BJ (cell line): Measurements from ENCODE around the gene BSDC1. TPM values are rescaled to one million over a fixed set of nuclear protein-coding genes. Genes with fewer than 3 reads are reported as not detected.
A peak's percentile ranks its signal among the peaks of the same experiment; 100 is the strongest.
"Not testable (repeated sequence)": the region's sequence is repeated elsewhere in the genome, so short reads cannot be mapped to it uniquely, and the experiment has no call there.

Source experiments
- CTCF ChIA-PET: fragments of 350-600 bp; formaldehyde crosslinking; extraction: SDS; loops from one replicate; lab custom pipeline; 2021; ENCODE audit warnings: antibody characterized with exemption, inconsistent platforms; lab: Yijun Ruan, JAX
- POLR2A ChIA-PET: fragments of 300-600 bp; sonication (Branson Sonifier 250); formaldehyde crosslinking; extraction: SDS; loops from one replicate; lab custom pipeline; 2021; ENCODE audit warnings: antibody characterized with exemption; lab: Charles Lee
- DNase-seq: peaks from one replicate; pipeline ENCODE4 v3.0.0-alpha.2; 2011; ENCODE audit warnings: low read depth
- H3K27me3 ChIP-seq: 2 replicates; pipeline ENCODE4 v1.6.0; 2011; ENCODE audit warnings: low read length; ENCODE audit not compliant: control insufficient read depth, insufficient read depth
- H3K36me3 ChIP-seq: 2 replicates; pipeline ENCODE4 v1.5.1; 2011; ENCODE audit warnings: low read length; ENCODE audit not compliant: control insufficient read depth, insufficient read depth
- H3K4me3 ChIP-seq: 2 replicates; pipeline ENCODE4 v1.5.1; 2011; ENCODE audit warnings: low read depth, mild to moderate bottlenecking, control low read depth, low read length
- polyA minus RNA-seq: library from RNA; depleted of rRNA, polyadenylated mRNA; stranded (reverse); fragments of >200 nt; gene quantifications from 2 replicates; pipeline ENCODE4 v1.2.3, GENCODE V29; 2011; rRNA and poly(A)+ RNA removed
- polyA plus RNA-seq: library from polyadenylated mRNA; depleted of rRNA; stranded (reverse); fragments of >200 nt; gene quantifications from 2 replicates; pipeline ENCODE4 v1.2.3, GENCODE V29; 2011; rRNA removed
- TF ChIP-seq, protein P1 (sequence below): IDR thresholded peaks from 2 replicates; pipeline ENCODE4 v1.5.1; 2011; ENCODE audit warnings: low read depth, mild to moderate bottlenecking, control low read depth, inconsistent platforms, low read length, moderate library complexity; ENCODE audit not compliant: insufficient read depth

BSDC1 gene, protein sequence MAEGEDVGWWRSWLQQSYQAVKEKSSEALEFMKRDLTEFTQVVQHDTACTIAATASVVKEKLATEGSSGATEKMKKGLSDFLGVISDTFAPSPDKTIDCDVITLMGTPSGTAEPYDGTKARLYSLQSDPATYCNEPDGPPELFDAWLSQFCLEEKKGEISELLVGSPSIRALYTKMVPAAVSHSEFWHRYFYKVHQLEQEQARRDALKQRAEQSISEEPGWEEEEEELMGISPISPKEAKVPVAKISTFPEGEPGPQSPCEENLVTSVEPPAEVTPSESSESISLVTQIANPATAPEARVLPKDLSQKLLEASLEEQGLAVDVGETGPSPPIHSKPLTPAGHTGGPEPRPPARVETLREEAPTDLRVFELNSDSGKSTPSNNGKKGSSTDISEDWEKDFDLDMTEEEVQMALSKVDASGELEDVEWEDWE
- polyA plus RNA-seq (53.6 and 74.1 TPM in 2 replicates), polyA minus RNA-seq (30.0 and 30.9 TPM in 2 replicates)

DNA sequence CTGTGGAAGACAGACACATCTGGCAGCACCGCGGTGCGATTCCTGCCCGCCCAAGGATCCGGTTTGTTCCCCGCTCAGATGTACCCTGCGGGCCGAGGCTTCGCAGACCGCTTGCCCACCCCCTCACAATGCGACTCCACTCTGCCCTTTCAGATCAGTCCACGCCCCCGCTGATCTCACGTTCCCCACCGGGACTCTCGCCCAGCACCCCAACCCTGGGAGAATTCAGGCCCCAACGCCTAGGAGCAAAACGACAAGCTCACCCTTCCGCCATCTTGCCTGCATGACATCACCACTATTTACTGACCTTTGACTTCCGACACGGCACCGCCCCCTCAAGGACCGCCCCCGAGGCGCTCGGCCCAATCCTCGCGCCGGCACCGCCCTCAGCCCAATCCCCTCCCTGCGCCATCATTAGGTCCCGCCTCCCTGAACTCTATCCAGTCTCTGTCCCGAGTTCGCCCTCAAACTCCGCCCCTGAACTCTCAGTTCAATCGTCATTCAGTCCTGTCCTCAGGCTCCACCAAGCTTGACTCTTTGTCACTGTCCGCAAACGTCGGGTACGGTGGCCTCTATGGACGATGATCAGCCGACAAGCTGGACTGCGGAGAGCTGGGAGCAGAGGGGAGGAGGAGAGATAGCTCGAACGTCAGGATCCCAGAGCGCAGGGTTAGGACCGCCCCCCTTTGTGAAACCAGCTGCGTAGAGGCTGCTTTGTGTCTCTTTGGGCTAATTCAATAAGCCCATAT lies at the start of gene BSDC1:
BSDC1 (minus strand) TSS at position 301 of the 749 bp plus-strand sequence; CDS start at position 274, 27 bp downstream.
- DNase-seq = peak; percentile 91
- CTCF ChIA-PET = interaction anchor here (1.4 to 4.5 kb wide), 2 partner anchors 21 to 179 kb away, joined by 5 to 28 read pairs; no protein-coding TSS in a partner anchor

DNA sequence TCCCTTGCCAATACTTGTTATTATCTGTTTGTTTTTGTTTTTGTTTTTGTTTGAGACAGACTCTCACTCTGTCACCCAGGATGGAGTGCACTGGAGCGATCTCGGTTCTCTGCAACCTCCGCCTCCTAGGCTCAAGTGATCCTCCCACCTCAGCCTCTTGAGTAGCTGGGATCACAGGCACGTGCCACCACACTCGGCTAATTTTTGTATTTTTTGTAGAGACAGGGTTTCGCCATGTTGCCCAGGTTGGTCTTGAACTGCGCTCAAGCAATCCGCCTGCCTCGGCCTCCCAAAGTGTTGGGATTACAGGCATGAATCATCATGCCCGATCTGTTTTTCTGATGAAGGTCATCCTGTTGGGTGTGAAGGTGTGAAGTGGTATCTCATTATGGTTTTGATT lies 47.2 kb upstream of the BSDC1 start:
- DNase-seq, H3K27me3 ChIP-seq, CTCF ChIA-PET, H3K4me3 ChIP-seq, POLR2A ChIA-PET, H3K36me3 ChIP-seq: not testable (repeated sequence)

More for the DNA sequence above, at the start of gene BSDC1:
- TF ChIP-seq, protein P1, sequence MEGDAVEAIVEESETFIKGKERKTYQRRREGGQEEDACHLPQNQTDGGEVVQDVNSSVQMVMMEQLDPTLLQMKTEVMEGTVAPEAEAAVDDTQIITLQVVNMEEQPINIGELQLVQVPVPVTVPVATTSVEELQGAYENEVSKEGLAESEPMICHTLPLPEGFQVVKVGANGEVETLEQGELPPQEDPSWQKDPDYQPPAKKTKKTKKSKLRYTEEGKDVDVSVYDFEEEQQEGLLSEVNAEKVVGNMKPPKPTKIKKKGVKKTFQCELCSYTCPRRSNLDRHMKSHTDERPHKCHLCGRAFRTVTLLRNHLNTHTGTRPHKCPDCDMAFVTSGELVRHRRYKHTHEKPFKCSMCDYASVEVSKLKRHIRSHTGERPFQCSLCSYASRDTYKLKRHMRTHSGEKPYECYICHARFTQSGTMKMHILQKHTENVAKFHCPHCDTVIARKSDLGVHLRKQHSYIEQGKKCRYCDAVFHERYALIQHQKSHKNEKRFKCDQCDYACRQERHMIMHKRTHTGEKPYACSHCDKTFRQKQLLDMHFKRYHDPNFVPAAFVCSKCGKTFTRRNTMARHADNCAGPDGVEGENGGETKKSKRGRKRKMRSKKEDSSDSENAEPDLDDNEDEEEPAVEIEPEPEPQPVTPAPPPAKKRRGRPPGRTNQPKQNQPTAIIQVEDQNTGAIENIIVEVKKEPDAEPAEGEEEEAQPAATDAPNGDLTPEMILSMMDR = no peak
- POLR2A ChIA-PET = interaction anchor here (0.5 to 1.2 kb wide), 2 partner anchors 194 to 458 kb away, joined by 3 to 9 read pairs; partner anchors contain the start of gene CCDC28B
- Histone ChIP-seq H3K27me3 (no peaks in the 10 kb centered on the region), H3K36me3 (peaks cover 15% of the 10 kb centered on the region), H3K4me3 (peak within 1 kb of the TSS; percentile 80)

DNA sequence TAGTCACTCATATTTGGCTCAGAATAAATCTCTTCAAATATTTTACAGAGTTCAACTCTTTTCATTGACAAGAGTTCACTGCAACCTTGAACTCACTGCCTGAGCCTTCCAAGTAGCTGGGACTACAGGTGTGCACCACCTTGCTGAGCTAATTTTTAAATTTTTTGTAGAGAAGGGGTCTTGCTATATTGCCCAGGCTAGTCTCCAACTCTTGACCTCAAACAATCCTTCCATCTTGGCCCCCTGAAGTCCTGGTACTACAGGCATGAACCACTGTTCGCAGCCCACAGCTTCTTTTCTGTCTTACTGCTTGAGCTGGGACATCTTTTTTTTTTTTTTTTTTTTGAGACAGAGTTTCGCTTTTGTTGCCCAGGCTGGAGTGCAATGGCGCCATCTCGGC lies 44.5 kb upstream of the BSDC1 start:
- DNase-seq, H3K27me3 ChIP-seq, POLR2A ChIA-PET, H3K4me3 ChIP-seq, H3K36me3 ChIP-seq: not testable (repeated sequence)
- CTCF ChIA-PET = interaction anchor here (1.2 kb wide), 1 partner anchor 9 kb away, joined by 6 read pairs; no protein-coding TSS in a partner anchor

DNA sequence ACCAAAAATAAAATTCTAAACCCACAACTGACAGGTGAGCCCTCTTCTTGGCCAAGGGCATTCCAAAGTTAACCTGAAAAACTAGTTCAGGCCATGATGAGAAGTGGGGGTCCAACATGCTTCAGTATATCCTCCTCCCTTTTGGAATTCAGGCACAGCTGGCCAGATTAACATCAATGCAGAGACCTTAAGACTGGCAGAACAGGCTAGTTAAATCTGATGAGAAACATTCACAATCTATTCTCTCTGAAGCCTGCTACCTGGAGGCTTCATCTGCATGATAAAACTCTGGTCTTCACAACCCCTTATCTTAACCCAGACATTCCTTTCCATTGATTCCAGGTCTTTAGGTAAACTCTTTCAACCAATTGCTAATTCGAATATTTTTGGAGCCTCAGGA lies 43.9 kb upstream of the BSDC1 start:
- TF ChIP-seq, protein P1 = no peak
- Histone ChIP-seq H3K36me3 (no peaks in the 10 kb centered on the region), H3K27me3 (no peaks in the 10 kb centered on the region; the same call in 1 of the 2 replicates), H3K4me3 (no peak overlapping the region)
- DNase-seq = no peak
- ChIA-PET POLR2A (no interaction called here), CTCF (no interaction called here)

DNA sequence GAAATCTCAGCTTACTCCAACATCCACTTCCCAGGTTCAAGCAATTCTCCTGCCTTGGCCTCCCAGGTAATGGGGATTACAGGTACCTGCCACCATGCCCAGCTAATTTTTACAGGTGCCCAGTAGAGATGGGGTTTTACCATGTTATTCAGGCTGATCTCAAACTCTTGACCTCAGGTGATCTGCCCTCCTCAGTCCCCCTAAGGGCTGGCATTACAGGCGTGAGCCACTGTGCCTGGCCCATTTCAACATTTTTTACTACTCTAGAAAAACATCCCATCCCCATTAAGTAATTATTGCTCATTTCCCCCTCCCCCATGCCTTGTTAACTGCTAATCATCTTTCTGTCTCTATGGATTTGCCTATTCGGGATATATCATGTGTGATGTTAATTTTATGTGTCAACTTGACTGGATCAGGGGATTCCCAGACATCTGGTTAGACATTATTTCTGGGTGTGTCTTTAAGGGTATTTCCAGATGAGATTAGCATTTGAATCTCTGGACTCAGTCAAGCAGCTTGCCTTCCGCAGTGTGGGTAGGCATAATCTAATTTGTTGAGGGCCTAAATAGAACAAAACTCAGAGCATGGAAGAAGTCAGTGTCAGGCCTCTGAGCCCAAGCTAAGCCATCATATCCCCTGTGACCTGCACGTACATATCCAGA lies 37.6 kb upstream of the BSDC1 start:
- ChIA-PET POLR2A (no interaction called here), CTCF (interaction anchor here (0.6 kb wide), 2 partner anchors 82 to 96 kb away, joined by 3 read pairs; no protein-coding TSS in a partner anchor)
- Histone ChIP-seq H3K4me3 (no peak overlapping the region), H3K36me3 (no peaks in the 10 kb centered on the region), H3K27me3 (peaks cover 12% of the 10 kb centered on the region)
- TF ChIP-seq, protein P1 = no peak
- DNase-seq = no peak
